ENCODE results near the gene CAP2. TPM values are rescaled to one million over a fixed set of nuclear protein-coding genes. Genes with fewer than 3 reads are reported as not detected.

The CAP2 gene
- total and polyA plus RNA-seq, 9 of the 15 experiments (the other 6 are each of a cell fraction or from before 2014, with no cell fraction given): not detected

- TF ChIP-seq E2F4 (CRISPR knock-in tag; IDR thresholded peaks at IDR 0.05; ENCODE audit: low read depth): no peak
Measured at GRCh38 chr6:17506962-17507361, 113.6 kb downstream of the CAP2 start (continued).

- in situ Hi-C loops (cut with MboI) (no loop called here), intact Hi-C loops (cut with micrococcal nuclease) (no loop called here)
- ChIA-PET POLR2A (interaction anchor here (0.8 to 1.3 kb wide), 3 partner anchors 10 to 342 kb away, joined by 3 to 5 read pairs (median 3); no protein-coding TSS in a partner anchor), CTCF (ENCODE audit: low intra/inter-chr PET ratio) (interaction anchor here (0.6 to 0.9 kb wide), 2 partner anchors 10 to 18 kb away, joined by 3 read pairs; no protein-coding TSS in a partner anchor)
- H3K36me3 ChIP-seq (ENCODE audit: control insufficient read depth, insufficient read depth, low read length): no peaks in the 10 kb centered on the region
- WGBS (ENCODE audit: insufficient coverage, low coverage, missing lambda C conversion rate): 8% methylated on average over 11 of the region's 11 CpGs
- no peaks in the 10 kb centered on the region for H4K20me1 ChIP-seq (replicated peaks; ENCODE audit: control insufficient read depth, insufficient read depth, low read length)
- no peak overlapping the region for H3K27ac ChIP-seq (ENCODE audit: extremely low read depth, low read depth, low read length)
- peak; percentile 87 for ATAC-seq
- peak overlapping the region; percentile 84 for H3K4me2 ChIP-seq (ENCODE audit: insufficient read depth, low read length)
- H3K27me3 ChIP-seq (ENCODE audit: control insufficient read depth in 2 of 2, insufficient read depth in 2 of 2, low read length in 2 of 2): peaks cover 14 to 15% of the 10 kb centered on the region in 2 experiments
- no peaks in the 10 kb centered on the region for H3K9me1 ChIP-seq (ENCODE audit: control insufficient read depth, insufficient read depth, low read length)
- no peaks in the 10 kb centered on the region for H3K9me3 ChIP-seq (replicated peaks; ENCODE audit: control insufficient read depth, insufficient read depth, low read depth, low read length)
- no TSS peak for BruUV-seq (replicated peaks)
- peak in 2 of 4 experiments; percentile 49 to 62 for DNase-seq (ENCODE audit: extremely low read depth in 1 of 4, low spot score in 3 of 4)
- H2AFZ ChIP-seq (ENCODE audit: low read depth, low read length): peak overlapping the region; percentile 95
- H3K4me3 ChIP-seq: peak overlapping the region; percentile 35
- H3K9ac ChIP-seq (ENCODE audit: insufficient read depth in 1 of 2, low read depth in 2 of 2, low read length in 2 of 2): peak overlapping the region in 1 of 2 experiments; percentile 30; a peak in 1 of 4 replicates
- H3K4me1 ChIP-seq (replicated peaks in 1 of 2; ENCODE audit: control insufficient read depth in 2 of 2, insufficient read depth in 2 of 2, low read length in 2 of 2): no peaks in the 10 kb centered on the region
- no peaks in the 10 kb centered on the region for H3K79me2 ChIP-seq (ENCODE audit: control insufficient read depth, insufficient read depth, low read length)
- no peak for FAIRE-seq
- peak; percentile 92 for TF ChIP-seq MTA1 (IDR thresholded peaks at IDR 0.05; ENCODE audit: borderline replicate concordance)
- 0 out of 2 replicates have a peak, but pooled peaks have one; percentile 14 for TF ChIP-seq ZBTB12 (CRISPR knock-in tag; IDR thresholded peaks at IDR 0.05)
- TF ChIP-seq HMGXB4 (CRISPR knock-in tag; IDR thresholded peaks at IDR 0.05): no peak
- no peak for TF ChIP-seq SETDB1 (IDR thresholded peaks at IDR 0.05; ENCODE audit: low read length)
- no peak for TF ChIP-seq ILF3 (IDR thresholded peaks at IDR 0.05; ENCODE audit: borderline replicate concordance)
- TF ChIP-seq PHF8 (IDR thresholded peaks at IDR 0.05; ENCODE audit: borderline replicate concordance, low read length): peak; percentile 44; the same call in 1 of the 2 replicates
- TF ChIP-seq DIDO1 (tag; IDR thresholded peaks at IDR 0.05; ENCODE audit: low read depth): 0 out of 2 replicates have a peak, but pooled peaks have one; percentile 55
- TF ChIP-seq HCFC1 (IDR thresholded peaks at IDR 0.05; ENCODE audit: low read depth, low read length): peak; percentile 31; the same call in 1 of the 2 replicates
- TF ChIP-seq YY1 (IDR thresholded peaks at IDR 0.05; ENCODE audit: borderline replicate concordance in 1 of 3, control insufficient read depth in 1 of 3, extremely low read depth in 1 of 3, insufficient read depth in 3 of 3, insufficient read length in 1 of 3, insufficient replicate concordance in 2 of 3, low read depth in 1 of 3, low read length in 2 of 3): peak in 1 of 3 experiments; percentile 25
- peak; percentile 65 for TF ChIP-seq ATF1 (CRISPR knock-in tag; IDR thresholded peaks at IDR 0.05)
- peak; percentile 93 for TF ChIP-seq ATF1 (tag; IDR thresholded peaks at IDR 0.05)
- TF ChIP-seq CREM (IDR thresholded peaks at IDR 0.05; ENCODE audit: low read depth): peak; percentile 96
- 0 out of 3 replicates have a peak, but pooled peaks of 1 of the 2 experiments have one; percentile 36 for TF ChIP-seq CBX3 (IDR thresholded peaks at IDR 0.05; ENCODE audit: borderline replicate concordance in 1 of 2, low read length in 2 of 2)
- TF ChIP-seq BRD9 (IDR thresholded peaks at IDR 0.05; ENCODE audit: low read depth, partially characterized antibody): no peak
- no peak for TF ChIP-seq MBD2 (IDR thresholded peaks at IDR 0.05; ENCODE audit: borderline replicate concordance, low read depth)
- no peak for TF ChIP-seq CTBP1 (IDR thresholded peaks at IDR 0.05; ENCODE audit: borderline replicate concordance)
Measured at GRCh38 chr6:17511084-17511483, 117.7 kb downstream of the CAP2 start.
